K562 (cell line): ENCODE results near the gene RSPH1. TPM values are rescaled to one million over a fixed set of nuclear protein-coding genes. Genes with fewer than 3 reads are reported as not detected.

Source experiments
- ARID2 ChIP-seq: fragments of 450-650 bp; IDR thresholded peaks from 2 replicates; pipeline ENCODE4 v1.6.1; 2017; ENCODE audit warnings: antibody characterized with exemption, mild to moderate bottlenecking
- ATF1 ChIP-seq, 2 experiments: fragments of 450-650 bp in 1 of 2; IDR thresholded peaks; 2 replicates each; pipeline ENCODE4 v1.6.1; 2016; ENCODE audit warnings: missing compliant biosample characterization in 1 of 2, missing genetic modification characterization in 1 of 2
- DPF2 ChIP-seq: fragments of 450-650 bp; IDR thresholded peaks from 2 replicates; pipeline ENCODE4 v1.6.1; 2016
- MEIS2 ChIP-seq: fragments of 450-650 bp; IDR thresholded peaks from 2 replicates; pipeline ENCODE4 v1.6.1; 2014; ENCODE audit warnings: mild to moderate bottlenecking; ENCODE audit not compliant: partially characterized antibody
- SAFB ChIP-seq: fragments of 200-400 bp; formaldehyde crosslinking; IDR thresholded peaks from 2 replicates; pipeline ENCODE4 v1.6.1; 2017; ENCODE audit warnings: low read depth, low read length, borderline replicate concordance
- TOE1 ChIP-seq, 2 experiments: fragments of 450-650 bp in 1 of 2; sonication (generic) in 1 of 2; formaldehyde crosslinking in 1 of 2; IDR thresholded peaks; 2 replicates each; pipeline versions ENCODE4 v1.7.1 to v1.8.0; 2016 to 2022; ENCODE audit warnings: borderline replicate concordance in 2 of 2, mild to moderate bottlenecking in 2 of 2, antibody characterized with exemption in 1 of 2, inconsistent platforms in 1 of 2, low read depth in 1 of 2, missing genetic modification reagents in 1 of 2, moderate library complexity in 1 of 2
- polyA plus RNA-seq, 8 experiments: library from polyadenylated mRNA; depleted of rRNA in 4 of 8; stranded (reverse) in 5 of 8; unstranded in 3 of 8; fragments of >200 nt; fragmentation: Nextera tagmentation in 2 of 8; fragmentation: Illumina TruSeq in 1 of 8; extraction: Ambion mirVana in 2 of 8; extraction: Trizol in 1 of 8; gene quantifications; 2 replicates each; pipeline versions ENCODE4 v1.2.1 to v1.2.3, GENCODE V29; 2011 to 2014; ENCODE audit warnings: inconsistent platforms in 1 of 8, missing spikeins in 1 of 8
- total RNA-seq, 7 experiments: library from RNA; depleted of rRNA in 6 of 7; stranded (reverse); fragments of >200 nt in 6 of 7; fragmentation: Illumina TruSeq in 2 of 7; extraction: Trizol in 2 of 7; gene quantifications; 2 replicates each; pipeline versions ENCODE4 v1.2.1 to v1.2.3, GENCODE V29; 2011 to 2021; ENCODE audit warnings: low replicate concordance in 1 of 7
- TF ChIP-seq, protein P1 (sequence below): sonication (generic); formaldehyde crosslinking; IDR thresholded peaks from 2 replicates; pipeline ENCODE4 v1.8.0; 2022; ENCODE audit warnings: missing genetic modification reagents, mild to moderate bottlenecking, moderate library complexity, borderline replicate concordance
- TF ChIP-seq, protein P2 (sequence below): sonication (generic); formaldehyde crosslinking; IDR thresholded peaks from 2 replicates; pipeline ENCODE4 v1.9.0; 2022; ENCODE audit warnings: mild to moderate bottlenecking, missing genetic modification reagents

The RSPH1 gene
- total and polyA plus RNA-seq, 9 of the 15 experiments (the other 6 are each of a cell fraction or from before 2014, with no cell fraction given), result 0.17 TPM; not detected in 8

- TF ChIP-seq, protein P1, sequence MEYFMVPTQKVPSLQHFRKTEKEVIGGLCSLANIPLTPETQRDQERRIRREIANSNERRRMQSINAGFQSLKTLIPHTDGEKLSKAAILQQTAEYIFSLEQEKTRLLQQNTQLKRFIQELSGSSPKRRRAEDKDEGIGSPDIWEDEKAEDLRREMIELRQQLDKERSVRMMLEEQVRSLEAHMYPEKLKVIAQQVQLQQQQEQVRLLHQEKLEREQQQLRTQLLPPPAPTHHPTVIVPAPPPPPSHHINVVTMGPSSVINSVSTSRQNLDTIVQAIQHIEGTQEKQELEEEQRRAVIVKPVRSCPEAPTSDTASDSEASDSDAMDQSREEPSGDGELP (CRISPR knock-in tag), result peak; percentile 67
- TF ChIP-seq MEIS2 (peak; percentile 81), ARID2 (no peak), SAFB (no peak), DPF2 (no peak), ATF1 (CRISPR knock-in tag; IDR thresholded peaks at IDR 0.05) (0 out of 2 replicates have a peak, but pooled peaks have one; percentile 14), ATF1 (tag; IDR thresholded peaks at IDR 0.05) (peak; percentile 78), TOE1 (IDR thresholded peaks at IDR 0.05; ENCODE audit: borderline replicate concordance) (peak; percentile 94), TOE1 (CRISPR knock-in tag; IDR thresholded peaks at IDR 0.05; ENCODE audit: borderline replicate concordance, low read depth) (no peak)
- TF ChIP-seq, protein P2, sequence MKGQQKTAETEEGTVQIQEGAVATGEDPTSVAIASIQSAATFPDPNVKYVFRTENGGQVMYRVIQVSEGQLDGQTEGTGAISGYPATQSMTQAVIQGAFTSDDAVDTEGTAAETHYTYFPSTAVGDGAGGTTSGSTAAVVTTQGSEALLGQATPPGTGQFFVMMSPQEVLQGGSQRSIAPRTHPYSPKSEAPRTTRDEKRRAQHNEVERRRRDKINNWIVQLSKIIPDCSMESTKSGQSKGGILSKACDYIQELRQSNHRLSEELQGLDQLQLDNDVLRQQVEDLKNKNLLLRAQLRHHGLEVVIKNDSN (CRISPR knock-in tag), result peak; percentile 78
- TF ChIP-seq, all 486 proteins: peak for 25
Observed at GRCh38 chr21:42532466-42533181, 36.6 kb upstream of the RSPH1 start (continued).
